NB4 (cell line): Measurements from ENCODE around the gene KRT10.

Experiments
- CTCF ChIP-seq: IDR thresholded peaks from one replicate; pipeline ENCODE4 v1.5.1; 2012; ENCODE audit warnings: low read depth, low read length
- POLR2A ChIP-seq: IDR thresholded peaks from 2 replicates; pipeline ENCODE4 v1.6.1; 2011; ENCODE audit warnings: mild to moderate bottlenecking; ENCODE audit not compliant: insufficient read length; ENCODE audit errors: extremely low read depth

- TF ChIP-seq POLR2A, result no peak
- TF ChIP-seq CTCF, result no peak
Observed at GRCh38 chr17:40828454-40829044, 6.1 kb upstream of the KRT10 start.
